Measurements from ENCODE around the gene APOB.

APOB gene, protein sequence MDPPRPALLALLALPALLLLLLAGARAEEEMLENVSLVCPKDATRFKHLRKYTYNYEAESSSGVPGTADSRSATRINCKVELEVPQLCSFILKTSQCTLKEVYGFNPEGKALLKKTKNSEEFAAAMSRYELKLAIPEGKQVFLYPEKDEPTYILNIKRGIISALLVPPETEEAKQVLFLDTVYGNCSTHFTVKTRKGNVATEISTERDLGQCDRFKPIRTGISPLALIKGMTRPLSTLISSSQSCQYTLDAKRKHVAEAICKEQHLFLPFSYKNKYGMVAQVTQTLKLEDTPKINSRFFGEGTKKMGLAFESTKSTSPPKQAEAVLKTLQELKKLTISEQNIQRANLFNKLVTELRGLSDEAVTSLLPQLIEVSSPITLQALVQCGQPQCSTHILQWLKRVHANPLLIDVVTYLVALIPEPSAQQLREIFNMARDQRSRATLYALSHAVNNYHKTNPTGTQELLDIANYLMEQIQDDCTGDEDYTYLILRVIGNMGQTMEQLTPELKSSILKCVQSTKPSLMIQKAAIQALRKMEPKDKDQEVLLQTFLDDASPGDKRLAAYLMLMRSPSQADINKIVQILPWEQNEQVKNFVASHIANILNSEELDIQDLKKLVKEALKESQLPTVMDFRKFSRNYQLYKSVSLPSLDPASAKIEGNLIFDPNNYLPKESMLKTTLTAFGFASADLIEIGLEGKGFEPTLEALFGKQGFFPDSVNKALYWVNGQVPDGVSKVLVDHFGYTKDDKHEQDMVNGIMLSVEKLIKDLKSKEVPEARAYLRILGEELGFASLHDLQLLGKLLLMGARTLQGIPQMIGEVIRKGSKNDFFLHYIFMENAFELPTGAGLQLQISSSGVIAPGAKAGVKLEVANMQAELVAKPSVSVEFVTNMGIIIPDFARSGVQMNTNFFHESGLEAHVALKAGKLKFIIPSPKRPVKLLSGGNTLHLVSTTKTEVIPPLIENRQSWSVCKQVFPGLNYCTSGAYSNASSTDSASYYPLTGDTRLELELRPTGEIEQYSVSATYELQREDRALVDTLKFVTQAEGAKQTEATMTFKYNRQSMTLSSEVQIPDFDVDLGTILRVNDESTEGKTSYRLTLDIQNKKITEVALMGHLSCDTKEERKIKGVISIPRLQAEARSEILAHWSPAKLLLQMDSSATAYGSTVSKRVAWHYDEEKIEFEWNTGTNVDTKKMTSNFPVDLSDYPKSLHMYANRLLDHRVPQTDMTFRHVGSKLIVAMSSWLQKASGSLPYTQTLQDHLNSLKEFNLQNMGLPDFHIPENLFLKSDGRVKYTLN (N-terminal part only)

GRCh38 chr2:21043744-21044532 is at the start of gene APOB:
Gene APOB, minus strand, starts transcription at chr2:21044073. Its CDS starts 128 bp downstream, at chr2:21043945.
- in situ Hi-C loops (cut with MboI; ENCODE audit: low sequenced_read_pairs), result loop anchor here (25.0 kb wide), 1 partner anchor 268 kb away; no protein-coding TSS in a partner anchor
- Histone ChIP-seq H3K4me3 (no peak within 1 kb of the TSS), H3K27me3 (ENCODE audit: low read depth) (no peaks in the 10 kb centered on the region), H3K36me3 (replicated peaks) (no peaks in the 10 kb centered on the region), H3K4me1 (no peaks in the 10 kb centered on the region), H3K9me3 (no peaks in the 10 kb centered on the region)
- no peak for DNase-seq (ENCODE audit: low spot score in 2 of 2)

DNA sequence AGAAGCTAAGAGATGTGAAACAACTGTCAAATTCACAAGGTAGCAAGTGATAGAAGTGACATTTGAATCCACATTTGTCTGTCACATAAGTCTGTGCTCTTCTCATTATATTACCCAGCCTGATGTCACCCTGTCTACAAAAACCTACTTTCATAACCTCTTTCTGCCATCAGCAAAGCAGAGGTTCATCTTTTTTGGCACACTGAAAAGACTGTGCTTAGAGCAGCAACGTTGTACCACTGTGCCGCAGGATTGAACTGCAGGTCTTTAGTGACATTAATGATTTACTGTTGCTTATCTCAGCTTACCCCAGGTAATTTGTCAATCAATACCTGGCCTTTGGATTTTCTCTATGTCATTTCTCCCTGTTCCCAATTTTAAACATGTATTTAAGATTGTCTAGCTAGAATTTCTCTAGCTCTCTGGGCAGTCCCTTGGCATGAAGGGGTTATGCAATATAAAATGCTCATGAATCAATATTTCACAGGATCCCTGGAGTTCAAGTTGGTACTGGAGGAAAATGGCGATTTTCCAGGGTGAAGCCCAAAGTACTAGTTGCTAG is 48.5 kb upstream of the APOB start:
- H3K4me1 ChIP-seq, result peaks cover 4% of the 10 kb centered on the region
- in situ Hi-C loops (cut with MboI; ENCODE audit: low sequenced_read_pairs), result no loop called here
- H3K4me3 ChIP-seq, result no peak overlapping the region
- H3K27me3 ChIP-seq (ENCODE audit: low read depth), result no peaks in the 10 kb centered on the region
- no peaks in the 10 kb centered on the region for H3K36me3 ChIP-seq (replicated peaks)
- no peak for DNase-seq (ENCODE audit: low spot score in 2 of 2)
- no peaks in the 10 kb centered on the region for H3K9me3 ChIP-seq

DNA sequence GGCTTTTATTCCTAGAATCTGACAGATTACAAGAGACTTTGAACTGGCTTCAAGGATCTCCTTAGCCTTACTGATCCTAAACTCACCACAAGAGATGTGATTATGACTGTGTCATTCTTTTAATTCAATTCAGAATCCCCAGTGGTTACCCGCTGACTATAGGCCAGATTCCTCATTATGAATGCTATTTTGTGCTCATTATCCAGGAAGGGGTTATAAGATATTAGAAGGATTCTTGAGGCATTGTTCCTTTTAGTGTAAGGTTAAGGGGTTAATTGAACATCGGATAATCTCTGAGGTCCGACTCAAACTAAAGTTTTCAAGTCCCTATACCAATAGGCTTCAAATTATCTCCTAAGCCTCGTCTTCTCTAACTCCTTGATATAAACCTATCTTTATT is 40.5 kb upstream of the APOB start:
- peaks cover 3% of the 10 kb centered on the region; the same call in 1 of the 2 replicates for H3K27me3 ChIP-seq (ENCODE audit: low read depth)
- H3K4me1 ChIP-seq, result no peaks in the 10 kb centered on the region; the same call in 1 of the 2 replicates
- no peaks in the 10 kb centered on the region for H3K36me3 ChIP-seq (replicated peaks)
- DNase-seq (ENCODE audit: low spot score in 2 of 2), result no peak
- in situ Hi-C loops (cut with MboI; ENCODE audit: low sequenced_read_pairs), result no loop called here
- no peaks in the 10 kb centered on the region for H3K9me3 ChIP-seq
- H3K4me3 ChIP-seq, result no peak overlapping the region

DNA sequence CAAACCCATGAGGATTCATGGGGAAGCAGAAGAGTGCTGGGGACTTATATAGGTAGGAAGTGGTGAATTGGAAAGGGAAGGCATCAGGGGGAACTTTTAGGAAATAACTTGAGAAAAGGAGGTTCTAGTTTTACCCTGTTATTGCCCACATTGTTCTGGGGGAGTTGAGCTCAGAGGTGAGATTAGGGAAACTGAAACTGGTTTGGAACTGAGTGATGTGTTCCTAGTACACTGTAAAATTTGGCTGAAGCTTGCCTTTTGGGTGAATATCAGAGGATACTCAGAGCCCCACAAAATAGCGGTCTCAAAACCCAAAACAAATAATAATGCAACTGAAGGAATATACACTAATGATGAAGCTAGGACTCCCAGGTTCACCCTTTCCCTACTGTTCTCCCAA is 39.6 kb upstream of the APOB start:
- H3K9me3 ChIP-seq, result no peaks in the 10 kb centered on the region
- DNase-seq (ENCODE audit: low spot score in 2 of 2), result no peak
- H3K4me1 ChIP-seq, result no peaks in the 10 kb centered on the region; the same call in 1 of the 2 replicates
- H3K27me3 ChIP-seq (ENCODE audit: low read depth), result peaks cover 3% of the 10 kb centered on the region; the same call in 1 of the 2 replicates
- no peak overlapping the region for H3K4me3 ChIP-seq
- no peaks in the 10 kb centered on the region for H3K36me3 ChIP-seq (replicated peaks)
- in situ Hi-C loops (cut with MboI; ENCODE audit: low sequenced_read_pairs), result no loop called here

- no peaks in the 10 kb centered on the region for H3K9me3 ChIP-seq
- no peaks in the 10 kb centered on the region for H3K36me3 ChIP-seq (replicated peaks)
- DNase-seq (ENCODE audit: low spot score in 2 of 2), result no peak
- H3K4me3 ChIP-seq, result no peak overlapping the region
- H3K27me3 ChIP-seq (ENCODE audit: low read depth), result no peaks in the 10 kb centered on the region
- H3K4me1 ChIP-seq, result no peaks in the 10 kb centered on the region
- in situ Hi-C loops (cut with MboI; ENCODE audit: low sequenced_read_pairs), result no loop called here
Measured at GRCh38 chr2:21078296-21078695, 34.4 kb upstream of the APOB start.

- H3K4me3 ChIP-seq, result no peak overlapping the region
- H3K36me3 ChIP-seq (replicated peaks), result no peaks in the 10 kb centered on the region
- H3K4me1 ChIP-seq, result no peaks in the 10 kb centered on the region
- H3K27me3 ChIP-seq (ENCODE audit: low read depth), result no peaks in the 10 kb centered on the region; the same call in 1 of the 2 replicates
- H3K9me3 ChIP-seq, result no peaks in the 10 kb centered on the region
- in situ Hi-C loops (cut with MboI; ENCODE audit: low sequenced_read_pairs), result no loop called here
- DNase-seq (ENCODE audit: low spot score in 2 of 2), result no peak
Measured at GRCh38 chr2:21072477-21073242, 28.8 kb upstream of the APOB start.

DNA sequence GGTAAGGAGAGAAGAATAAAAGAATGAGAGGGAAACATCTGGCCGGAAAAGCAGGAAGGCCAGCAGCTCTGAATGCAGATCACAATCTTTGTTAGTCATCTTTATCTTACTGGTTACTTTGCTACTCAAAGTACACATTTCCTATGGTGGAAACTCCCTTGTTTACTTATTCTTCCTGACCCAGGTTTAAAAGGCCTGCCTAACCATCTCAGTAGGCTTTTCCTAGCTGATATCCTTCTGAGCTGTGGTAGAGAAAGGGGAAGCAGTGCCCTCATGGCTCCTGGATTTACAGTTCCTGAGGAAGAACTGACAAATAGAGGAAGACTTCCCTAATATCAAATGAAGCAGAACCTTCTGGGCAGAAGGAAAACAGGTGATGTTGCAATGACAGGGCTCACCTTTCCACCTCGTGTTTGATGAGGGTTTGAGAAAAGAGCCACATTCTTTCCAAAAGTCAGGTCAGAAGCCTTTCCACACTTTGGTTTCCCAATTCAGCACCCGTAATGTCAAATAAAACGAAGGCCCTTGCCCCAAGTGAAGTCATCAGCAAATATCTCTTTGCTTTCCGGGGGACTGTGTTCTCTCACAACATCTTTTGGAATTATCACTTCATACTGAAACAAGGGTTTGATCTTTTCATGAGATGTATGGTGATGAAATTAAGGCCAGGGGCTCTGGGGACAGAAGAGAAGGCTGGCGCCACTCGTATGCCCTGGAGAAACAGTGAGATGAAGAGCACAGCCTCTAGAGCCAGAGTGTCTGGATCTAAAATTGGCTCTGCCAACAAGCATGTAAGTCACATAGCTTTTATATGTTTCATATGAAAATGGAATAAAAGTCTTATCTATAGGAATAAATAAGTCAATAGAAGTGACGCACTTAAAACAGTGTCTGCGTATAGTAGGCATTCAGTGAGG is 26.7 kb upstream of the APOB start:
- H3K4me1 ChIP-seq, result no peaks in the 10 kb centered on the region
- DNase-seq (ENCODE audit: low spot score in 2 of 2), result no peak
- no peaks in the 10 kb centered on the region for H3K9me3 ChIP-seq
- in situ Hi-C loops (cut with MboI; ENCODE audit: low sequenced_read_pairs), result no loop called here
- no peaks in the 10 kb centered on the region; the same call in none of the 2 replicates for H3K27me3 ChIP-seq (ENCODE audit: low read depth)
- H3K36me3 ChIP-seq (replicated peaks), result no peaks in the 10 kb centered on the region
- no peak overlapping the region for H3K4me3 ChIP-seq

- no peaks in the 10 kb centered on the region; the same call in none of the 2 replicates for H3K27me3 ChIP-seq (ENCODE audit: low read depth)
- no peaks in the 10 kb centered on the region for H3K36me3 ChIP-seq (replicated peaks)
- no peaks in the 10 kb centered on the region for H3K4me1 ChIP-seq
- no peak for DNase-seq (ENCODE audit: low spot score in 2 of 2)
- no peaks in the 10 kb centered on the region for H3K9me3 ChIP-seq
- in situ Hi-C loops (cut with MboI; ENCODE audit: low sequenced_read_pairs), result no loop called here
- H3K4me3 ChIP-seq, result no peak overlapping the region
Measured at GRCh38 chr2:21069746-21070340, 26.0 kb upstream of the APOB start.

- Histone ChIP-seq H3K4me1 (no peaks in the 10 kb centered on the region), H3K4me3 (no peak overlapping the region), H3K9me3 (no peaks in the 10 kb centered on the region), H3K27me3 (ENCODE audit: low read depth) (no peaks in the 10 kb centered on the region; the same call in none of the 2 replicates), H3K36me3 (replicated peaks) (no peaks in the 10 kb centered on the region)
- DNase-seq (ENCODE audit: low spot score in 2 of 2), result no peak
- in situ Hi-C loops (cut with MboI; ENCODE audit: low sequenced_read_pairs), result no loop called here
Measured at GRCh38 chr2:21067859-21068537, 24.1 kb upstream of the APOB start.

DNA sequence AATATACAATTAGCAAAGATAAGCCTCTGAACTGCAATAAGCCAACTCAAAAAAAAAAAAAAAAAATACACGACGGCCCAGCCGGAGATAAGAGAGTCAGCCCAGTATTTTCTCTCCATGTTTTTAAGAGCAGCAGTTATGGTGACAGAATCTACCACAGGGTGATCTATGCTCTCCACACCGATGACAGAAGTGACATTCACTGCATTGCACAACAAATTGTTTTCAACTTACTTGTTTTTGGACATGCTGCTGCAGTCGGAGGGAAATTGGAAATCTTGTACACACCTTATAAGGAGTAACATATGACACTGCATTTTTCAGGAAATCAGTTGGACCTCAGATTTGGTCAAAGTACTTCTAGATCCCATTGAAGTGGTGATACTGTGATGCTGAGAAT is 23.3 kb upstream of the APOB start:
- Histone ChIP-seq H3K4me3 (no peak overlapping the region), H3K9me3 (no peaks in the 10 kb centered on the region), H3K27me3 (ENCODE audit: low read depth) (no peaks in the 10 kb centered on the region; the same call in none of the 2 replicates), H3K36me3 (replicated peaks) (no peaks in the 10 kb centered on the region), H3K4me1 (no peaks in the 10 kb centered on the region)
- in situ Hi-C loops (cut with MboI; ENCODE audit: low sequenced_read_pairs), result no loop called here
- no peak for DNase-seq (ENCODE audit: low spot score in 2 of 2)
